Measurements from ENCODE around the gene MSMP.

The MSMP gene

DNA sequence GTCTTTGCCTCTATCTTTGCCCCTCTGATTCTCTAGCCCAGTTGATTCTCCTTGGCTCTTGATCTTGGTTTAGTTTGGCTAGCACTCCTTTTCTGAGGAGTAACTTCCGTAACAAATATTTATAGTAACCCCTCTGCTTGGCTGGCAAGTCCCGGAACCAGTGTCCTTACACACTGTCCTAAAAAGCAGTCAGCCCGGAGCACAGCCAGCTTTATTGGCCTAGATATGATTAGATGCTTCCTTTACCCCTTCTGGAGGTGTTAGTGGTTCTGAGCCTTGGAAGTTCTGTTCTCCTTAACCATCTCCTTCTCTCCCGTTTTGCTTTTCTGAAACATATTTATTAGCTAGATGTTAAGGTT lies 17.0 kb upstream of the MSMP start:
- no peak for DNase-seq

GRCh38 chr9:35769763-35770162 lies 15.7 kb upstream of the MSMP start:
- DNase-seq = no peak

DNA sequence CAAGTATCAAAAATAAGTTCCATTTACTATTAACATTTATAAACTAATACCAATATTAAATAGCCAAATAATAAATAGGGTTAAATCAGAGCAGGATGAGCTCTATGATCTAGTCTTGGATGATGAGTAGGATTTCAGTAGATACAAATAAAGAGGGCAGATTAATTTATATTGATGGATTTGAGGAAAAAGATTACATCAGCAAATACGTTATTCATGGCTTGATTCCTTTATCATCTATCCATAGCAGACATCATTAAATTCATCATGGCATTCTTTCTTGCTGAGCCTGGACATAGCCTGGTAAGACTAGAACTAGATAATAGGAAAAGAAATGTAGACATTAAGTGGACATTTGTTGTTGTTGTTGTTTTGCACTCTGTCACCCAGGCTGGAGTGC lies 13.4 kb upstream of the MSMP start:
- DNase-seq = no peak

DNA sequence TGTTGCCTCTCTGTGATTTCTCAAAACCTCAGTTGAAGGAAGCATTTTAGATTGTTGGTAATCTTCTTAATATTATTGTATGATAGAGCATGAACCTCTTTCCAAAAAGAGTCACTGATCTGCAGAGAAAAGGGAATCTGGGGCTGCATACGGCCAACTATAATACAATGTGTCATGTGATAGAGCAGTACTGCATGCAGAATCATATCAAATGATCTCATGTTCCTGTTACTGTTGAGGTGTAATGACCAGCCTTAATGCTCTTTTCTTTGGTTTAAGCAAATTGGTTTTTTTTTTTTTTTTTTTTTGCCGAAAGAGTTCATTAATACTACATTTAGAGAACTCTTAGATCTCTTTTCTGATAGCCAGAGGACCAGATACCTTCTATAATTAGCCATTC lies 12.9 kb upstream of the MSMP start:
- DNase-seq = no peak

DNA sequence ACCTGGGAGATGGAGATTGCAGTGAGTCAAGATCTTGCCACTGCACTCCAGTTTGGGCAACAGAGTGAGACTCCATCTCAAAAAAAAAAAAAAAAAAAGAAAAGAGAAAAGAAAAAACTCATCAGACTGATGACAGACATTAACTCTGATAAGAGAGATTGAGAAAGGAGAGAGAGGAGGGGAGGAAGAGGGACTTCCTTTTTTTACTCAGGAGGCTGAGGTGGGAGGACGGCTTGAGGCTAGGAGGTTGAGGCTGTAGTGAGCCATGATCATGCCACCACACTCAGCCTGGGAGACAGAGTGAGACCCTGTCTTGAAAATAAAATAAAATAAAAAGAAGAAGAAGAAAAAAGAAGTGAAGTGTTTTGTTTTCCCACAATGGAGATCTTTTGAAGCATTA lies 9.7 kb upstream of the MSMP start:
- DNase-seq = no peak

- DNase-seq = no peak
These were observed 9.1 kb upstream of the MSMP start for GRCh38 chr9:35763181-35763580.

DNA sequence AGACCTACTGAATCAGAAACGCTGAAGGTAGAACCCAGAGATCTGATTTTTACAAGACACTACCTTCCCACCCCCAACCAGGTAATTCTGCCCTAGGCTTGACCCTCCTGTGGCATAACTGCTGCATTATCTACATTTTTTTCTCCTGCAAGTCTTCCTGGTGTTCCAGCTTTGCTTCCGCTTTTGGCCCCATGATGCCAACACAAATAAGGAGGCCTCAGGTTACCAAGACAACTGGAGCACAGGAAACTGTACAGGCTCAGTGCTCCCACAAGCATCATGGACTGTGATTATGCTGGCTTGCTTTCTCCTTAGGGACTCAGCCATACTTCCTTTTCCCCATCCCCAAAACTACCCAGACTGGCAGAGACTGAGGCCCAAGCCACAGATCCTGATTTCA lies 6.6 kb upstream of the MSMP start:
- no peak for DNase-seq

DNA sequence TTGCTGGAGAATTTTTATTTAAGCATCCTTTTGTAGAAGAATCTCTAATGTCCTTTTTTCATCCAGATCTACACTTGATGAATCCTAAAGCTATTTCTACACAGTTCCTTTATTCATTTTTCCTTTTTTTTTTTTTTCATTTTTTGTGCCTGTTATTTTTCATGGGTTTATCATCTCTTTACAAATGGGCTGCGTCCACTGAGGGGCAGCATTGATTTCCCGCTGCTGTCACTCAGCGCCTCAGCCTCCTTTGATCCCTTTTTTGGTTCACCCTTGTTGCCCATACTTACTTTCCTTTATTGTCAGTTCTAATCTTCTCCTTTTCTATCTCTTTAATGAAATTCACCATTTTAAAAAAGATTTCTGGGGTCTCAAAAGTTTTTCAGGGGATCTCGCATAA lies 5.7 kb upstream of the MSMP start:
- DNase-seq = no peak

DNA sequence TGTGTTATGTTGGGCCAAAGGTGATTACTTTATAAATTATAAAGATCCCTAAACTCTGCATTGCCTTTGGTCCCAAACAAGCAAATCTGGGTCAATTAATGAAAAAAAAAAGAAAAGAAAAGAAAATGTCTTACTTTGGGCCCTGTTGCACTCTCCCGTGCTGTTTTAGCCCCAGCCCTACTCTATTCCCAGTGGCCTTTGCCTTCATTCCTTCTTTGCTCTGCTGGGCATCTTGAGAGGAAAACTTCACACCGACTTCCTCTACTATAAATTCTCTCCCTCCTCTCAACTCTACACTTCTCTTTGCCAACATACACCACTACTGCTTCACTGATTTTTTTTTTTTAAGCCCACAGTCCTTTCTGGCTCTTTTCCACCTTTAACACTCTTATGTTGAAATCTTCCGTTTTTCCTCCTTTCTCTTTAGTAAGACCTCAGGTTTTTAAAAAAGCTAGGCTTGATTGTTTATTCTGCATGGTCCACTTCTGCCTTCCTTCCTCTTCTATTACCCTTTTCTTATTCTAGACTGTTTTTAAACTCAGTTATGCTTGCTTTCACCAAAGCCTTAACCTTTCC lies 4.5 kb upstream of the MSMP start:
- DNase-seq = no peak

- no peak for DNase-seq
These were observed 3.8 kb upstream of the MSMP start for GRCh38 chr9:35757892-35758275.

DNA sequence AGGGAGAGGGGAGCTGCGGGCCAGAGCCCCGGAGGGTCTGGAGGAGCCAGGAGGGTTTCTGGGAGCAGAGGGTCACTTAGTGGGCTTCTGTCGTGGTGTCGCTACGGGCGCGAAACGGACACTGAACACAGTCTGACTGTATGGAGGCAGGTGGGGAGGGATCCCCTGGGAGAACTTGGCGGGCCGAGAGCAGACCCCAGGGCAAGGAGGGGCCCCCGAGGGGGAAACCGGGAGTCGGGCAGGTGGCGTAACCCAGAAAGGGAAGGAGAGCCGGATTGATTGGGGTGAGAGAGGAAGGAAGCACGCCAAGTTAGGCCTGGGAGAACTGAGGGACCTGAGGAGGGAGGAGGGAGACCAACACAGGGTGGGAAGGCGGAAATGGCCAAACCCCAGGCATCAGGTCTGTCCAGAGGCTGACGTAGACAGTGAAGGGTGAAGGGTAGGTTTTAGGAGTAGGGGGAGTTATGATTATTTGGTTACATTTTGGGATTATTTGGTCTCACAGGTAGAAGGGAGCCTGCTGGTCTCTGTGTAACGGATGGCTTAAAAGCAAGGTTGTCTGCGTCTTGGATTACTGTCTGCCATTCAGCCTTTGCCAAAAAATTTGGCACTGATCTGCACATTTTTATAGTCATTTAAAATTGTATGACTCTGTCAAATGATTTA lies 3.3 kb upstream of the MSMP start:
- no peak for DNase-seq

DNA sequence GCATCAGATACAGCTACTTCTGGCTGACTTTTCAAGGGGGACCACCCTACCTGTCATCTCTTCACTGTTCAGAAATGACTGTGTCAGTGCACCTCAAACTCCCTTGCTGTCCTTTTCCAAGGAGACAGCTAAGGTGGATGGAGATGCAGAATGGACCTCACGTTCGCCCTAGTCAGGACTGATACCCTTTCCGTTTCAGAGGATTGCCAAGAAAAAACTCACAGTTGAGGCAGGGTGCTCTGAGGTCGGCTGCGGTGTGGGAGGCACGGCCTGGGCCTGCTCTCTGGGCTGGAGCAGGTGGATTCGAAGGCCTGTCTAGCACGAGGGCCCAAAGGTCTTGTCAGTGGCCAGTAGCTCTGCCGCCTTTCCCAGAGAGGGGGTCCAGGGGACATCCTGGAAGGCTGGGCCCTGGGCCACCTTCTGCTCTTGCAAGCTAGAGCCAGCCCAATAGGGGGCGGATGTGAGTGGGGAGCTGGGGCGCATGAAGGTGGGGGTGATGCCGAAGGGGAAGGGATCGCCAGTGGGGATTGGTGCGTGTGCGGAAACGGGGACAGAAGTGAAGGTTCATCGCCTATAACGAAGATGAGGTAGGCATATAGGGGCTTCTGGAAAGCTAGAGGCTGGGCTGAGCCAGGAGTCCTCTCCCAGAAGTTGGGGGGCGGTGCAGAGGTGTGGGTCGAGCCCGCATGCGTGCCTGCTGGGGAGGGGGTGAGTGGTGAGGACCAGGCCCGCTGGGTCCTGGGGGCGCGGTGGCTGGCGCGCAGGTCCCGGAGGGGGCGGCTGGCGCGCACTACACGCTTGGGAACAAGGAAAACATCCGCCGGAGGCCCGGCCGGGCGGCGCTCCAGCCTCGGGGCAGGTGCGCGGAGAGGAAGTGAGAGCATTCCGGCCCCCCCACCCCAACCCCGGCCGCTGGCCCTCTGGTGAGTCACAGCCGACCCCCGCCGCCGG lies 2.5 kb upstream of the MSMP start:
- DNase-seq = no peak

DNA sequence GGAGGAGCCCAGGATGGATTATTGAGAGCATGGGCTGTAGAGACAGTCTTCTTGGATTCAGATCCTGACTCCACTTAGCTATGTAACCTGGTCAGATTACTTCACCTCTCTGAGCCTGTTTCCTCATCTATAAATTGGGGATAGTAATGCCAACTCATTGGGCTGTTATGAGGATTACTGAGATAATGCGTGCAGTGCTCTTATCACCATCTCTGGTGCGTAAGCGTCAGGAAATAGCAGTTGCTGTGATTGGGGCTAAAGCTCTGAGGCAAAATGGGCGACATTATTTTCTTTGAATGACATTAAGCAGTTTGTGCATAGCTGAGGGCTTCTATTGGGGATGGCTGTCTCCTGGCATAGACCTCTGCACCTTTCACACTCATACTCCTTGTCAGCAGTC lies 995 bp upstream of the MSMP start:
- DNase-seq = no peak

DNA sequence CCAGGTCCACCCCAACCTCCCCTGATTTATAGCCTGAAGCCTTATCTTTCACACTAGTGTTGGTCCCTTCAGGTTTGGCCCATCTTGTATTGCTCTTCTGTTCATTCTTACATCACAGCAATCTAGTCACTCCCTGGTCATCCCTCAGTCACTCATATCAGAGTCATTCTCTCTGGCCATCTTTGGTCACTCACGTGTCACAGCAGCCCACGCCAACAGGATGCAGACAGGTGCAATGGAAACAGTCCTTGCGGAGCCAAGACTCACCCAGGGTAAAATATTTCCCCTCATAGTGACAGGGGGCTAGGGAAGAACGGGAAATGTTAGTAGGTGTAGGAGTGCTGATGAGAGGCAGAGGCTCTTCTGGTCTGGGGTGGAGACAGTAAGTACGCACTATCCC lies 610 bp downstream of the MSMP start:
- DNase-seq = no peak

DNA sequence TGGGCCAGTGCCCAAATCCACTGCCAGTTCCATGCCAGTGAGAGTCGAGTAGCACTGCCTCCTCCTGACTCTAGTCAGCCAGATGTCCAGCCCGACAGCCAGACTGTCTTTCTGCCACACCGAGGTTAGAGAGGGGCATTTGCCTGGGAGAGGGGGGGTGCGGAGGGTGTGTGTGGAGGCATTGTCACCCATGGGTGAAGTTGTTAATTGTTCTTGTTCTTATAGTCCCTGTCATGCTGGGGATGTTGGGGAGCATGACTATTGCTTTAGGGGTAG lies 3.9 kb downstream of the MSMP start:
- no peak for DNase-seq

- no peak for DNase-seq
These were observed 4.4 kb downstream of the MSMP start for GRCh38 chr9:35749515-35750255.

GRCh38 chr9:35748858-35749514 lies 5.1 kb downstream of the MSMP start, which contains the start of the genes GBA2 and RGP1:
Gene GBA2 (minus strand): TSS chr9:35749228. CDS start chr9:35748704, 524 bp downstream.
Gene RGP1 (plus strand): TSS chr9:35749287. CDS start chr9:35749756, 469 bp downstream.
- DNase-seq = peak; percentile 16

GRCh38 chr9:35748242-35748857 lies 5.7 kb downstream of the MSMP start:
- DNase-seq = no peak

DNA sequence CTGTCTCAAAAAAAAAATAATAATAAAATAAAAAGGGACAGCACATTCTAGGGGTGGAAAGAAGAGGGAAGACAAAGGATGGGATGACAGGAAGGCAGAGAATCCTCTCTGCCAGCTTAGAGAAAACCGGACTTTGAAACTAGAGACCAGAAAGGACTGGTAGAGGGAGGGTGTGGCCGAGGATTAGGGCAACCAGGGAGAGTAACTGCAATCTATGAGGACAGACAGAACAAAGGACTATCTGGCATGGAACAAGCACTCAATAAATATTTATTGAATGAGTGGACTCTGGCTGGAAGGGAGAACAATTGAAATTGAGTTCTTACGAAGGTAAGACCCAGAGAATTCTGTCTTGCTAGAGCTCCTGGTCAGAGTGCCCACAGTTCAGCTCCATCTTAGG lies 7.5 kb downstream of the MSMP start:
- no peak for DNase-seq

GRCh38 chr9:35745569-35745968 lies 8.5 kb downstream of the MSMP start:
- no peak for DNase-seq

DNA sequence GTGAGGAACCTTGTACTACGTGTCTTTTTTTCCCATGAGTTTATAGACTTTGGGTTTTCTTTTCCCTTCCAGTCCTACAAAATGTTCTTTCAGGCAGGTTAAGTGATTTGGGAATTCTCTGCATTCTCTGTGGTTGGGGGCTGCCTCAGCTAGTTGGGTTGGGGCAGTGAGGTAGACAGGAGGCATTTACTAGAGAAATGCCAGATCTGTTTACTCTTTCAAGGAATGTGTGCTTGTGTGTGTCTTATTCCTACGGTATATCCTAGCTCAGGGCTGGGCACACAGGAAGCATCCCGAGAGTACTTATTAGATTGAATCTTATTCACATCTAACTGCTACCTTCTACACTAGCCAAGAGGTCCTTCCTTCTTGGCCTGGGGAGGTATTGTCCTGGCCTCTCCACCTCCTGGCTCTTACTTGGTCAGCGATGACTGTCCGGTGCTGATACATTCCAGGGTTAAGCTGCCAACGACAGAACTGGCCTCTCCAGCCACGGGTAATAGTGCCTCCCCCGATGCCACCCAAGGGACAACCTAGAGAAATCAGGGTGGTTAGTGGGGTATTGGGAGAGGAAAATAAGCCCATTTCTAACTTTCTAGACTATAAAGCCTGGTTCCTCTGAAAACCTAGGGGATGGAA lies 10.1 kb downstream of the MSMP start:
- no peak for DNase-seq

DNA sequence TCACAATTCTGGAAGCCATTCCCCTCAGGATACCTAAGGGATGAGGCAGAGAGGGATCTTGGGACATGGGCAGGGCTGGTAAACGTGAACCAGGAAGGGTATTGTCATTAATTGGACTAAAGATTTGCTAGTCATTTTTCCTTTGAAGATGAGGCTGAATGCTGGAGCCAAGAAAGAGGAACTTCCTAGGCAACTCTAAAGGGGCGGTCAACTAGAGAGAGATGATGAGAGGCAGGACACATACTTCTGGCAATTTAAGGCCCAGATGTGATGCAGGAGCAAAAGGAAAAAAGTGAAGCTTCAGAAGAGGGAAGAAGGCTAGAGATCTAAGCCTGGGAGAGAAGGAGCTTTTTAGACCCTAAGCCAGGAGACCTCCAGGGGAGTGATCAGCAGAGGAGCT lies 10.6 kb downstream of the MSMP start:
- DNase-seq = no peak

All from T1000 (cell line).